CD14-positive monocyte (primary cell): ENCODE data around the gene PAWR. TPM values are rescaled to one million over a fixed set of nuclear protein-coding genes. Genes with fewer than 3 reads are reported as not detected.

ENCODE experiments used
- DNase-seq, 3 donors: peaks; one replicate each; pipeline ENCODE4 v3.0.0-alpha.2; 2011 to 2022
- H2AFZ ChIP-seq: 2 replicates; pipeline ENCODE4 v1.6.0; 2012; ENCODE audit warnings: mild to moderate bottlenecking, low read depth, low read length, inconsistent platforms; ENCODE audit not compliant: insufficient read depth, poor library complexity, severe bottlenecking
- H3K27ac ChIP-seq, 2 donors: 1 replicate in 1 of 2; 2 replicates in 1 of 2; pipeline ENCODE4 v1.5.1; 2012 to 2013; ENCODE audit warnings: low read length in 2 of 2, control low read depth in 1 of 2, inconsistent platforms in 1 of 2, low read depth in 1 of 2, mild to moderate bottlenecking in 1 of 2
- H3K27me3 ChIP-seq, 2 donors: one replicate each; pipeline versions ENCODE4 v1.6.0 to v1.6.1; 2011 to 2013; ENCODE audit warnings: low read length in 2 of 2; ENCODE audit not compliant: control insufficient read depth in 2 of 2, insufficient read depth in 2 of 2
- H3K36me3 ChIP-seq, 2 donors: replicated peaks in 1 of 2; 1 replicate in 1 of 2; 2 replicates in 1 of 2; pipeline versions ENCODE4 v1.5.1 to v1.6.1; 2012 to 2013; ENCODE audit warnings: low read length in 2 of 2, control low read depth in 1 of 2, inconsistent platforms in 1 of 2, mild to moderate bottlenecking in 1 of 2; ENCODE audit not compliant: insufficient read depth in 2 of 2, control insufficient read depth in 1 of 2
- H3K4me1 ChIP-seq, 2 donors: 1 replicate in 1 of 2; 2 replicates in 1 of 2; pipeline versions ENCODE4 v1.5.1 to v1.6.1; 2012 to 2013; ENCODE audit warnings: low read length in 2 of 2, control low read depth in 1 of 2, inconsistent platforms in 1 of 2, mild to moderate bottlenecking in 1 of 2, moderate library complexity in 1 of 2; ENCODE audit not compliant: insufficient read depth in 2 of 2, control insufficient read depth in 1 of 2
- H3K4me2 ChIP-seq: replicated peaks from 2 replicates; pipeline ENCODE3; 2012; ENCODE audit warnings: low read length, moderate library complexity, mild to moderate bottlenecking; ENCODE audit not compliant: poor library complexity, severe bottlenecking; ENCODE audit errors: extremely low read depth
- H3K4me3 ChIP-seq, 3 experiments: fragments of 200-600 bp in 1 of 3; sonication (generic) in 1 of 3; replicated peaks in 1 of 3; 1 replicate in 2 of 3; 2 replicates in 1 of 3; pipeline ENCODE4 v1.5.1; 2011 to 2013; ENCODE audit warnings: low read length in 3 of 3, mild to moderate bottlenecking in 3 of 3, control low read depth in 2 of 3, low read depth in 2 of 3, inconsistent platforms in 1 of 3, moderate library complexity in 1 of 3
- H3K79me2 ChIP-seq: 2 replicates; pipeline ENCODE4 v1.6.0; 2012; ENCODE audit warnings: mild to moderate bottlenecking, control low read depth, inconsistent platforms, low read length, moderate library complexity; ENCODE audit not compliant: insufficient read depth
- H3K9ac ChIP-seq: 2 replicates; pipeline ENCODE4 v1.6.0; 2017; ENCODE audit warnings: low read length, mild to moderate bottlenecking; ENCODE audit not compliant: insufficient read depth, poor library complexity, severe bottlenecking
- H3K9me3 ChIP-seq, 2 donors: replicated peaks in 1 of 2; 1 replicate in 1 of 2; 2 replicates in 1 of 2; pipeline versions ENCODE4 v1.5.1 to v1.6.1; 2012 to 2013; ENCODE audit warnings: low read length in 2 of 2, control low read depth in 1 of 2; ENCODE audit not compliant: control insufficient read depth in 1 of 2, insufficient read depth in 1 of 2
- H4K20me1 ChIP-seq: 2 replicates; pipeline ENCODE4 v1.6.0; 2012; ENCODE audit warnings: mild to moderate bottlenecking, low read length, control low read depth, moderate library complexity; ENCODE audit not compliant: insufficient read depth
- H3K27ac Mint-ChIP-seq, 7 donors: one replicate each; pipeline ENCODE4 v1.8.0; 2020; ENCODE audit warnings: mild to moderate bottlenecking in 7 of 7, mixed read lengths in 7 of 7, moderate library complexity in 6 of 7, inconsistent platforms in 2 of 7
- H3K27me3 Mint-ChIP-seq, 3 donors: one replicate each; pipeline ENCODE4 v1.8.0; 2021 to 2022; ENCODE audit warnings: low read depth in 3 of 3, mild to moderate bottlenecking in 3 of 3, mixed read lengths in 3 of 3, moderate library complexity in 3 of 3, inconsistent platforms in 1 of 3
- H3K36me3 Mint-ChIP-seq, 2 donors: one replicate each; pipeline ENCODE4 v1.8.0; 2020; ENCODE audit warnings: mixed read lengths in 2 of 2, inconsistent platforms in 1 of 2, mild to moderate bottlenecking in 1 of 2
- H3K4me1 Mint-ChIP-seq: one replicate; pipeline ENCODE4 v1.8.0; 2020; ENCODE audit warnings: mild to moderate bottlenecking, mixed read lengths
- H3K4me3 Mint-ChIP-seq, 2 donors: one replicate each; pipeline ENCODE4 v1.8.0; 2020; ENCODE audit warnings: mild to moderate bottlenecking in 2 of 2, mixed read lengths in 2 of 2, moderate library complexity in 1 of 2
- H3K9me3 Mint-ChIP-seq, 7 donors: one replicate each; pipeline ENCODE4 v1.8.0; 2020 to 2022; ENCODE audit warnings: mixed read lengths in 7 of 7, mild to moderate bottlenecking in 6 of 7, moderate library complexity in 6 of 7, inconsistent platforms in 2 of 7
- WGBS: methylation state at CpG from one replicate; pipeline ENCODE4 v1.1.5; 2013; ENCODE audit warnings: missing lambda C conversion rate; ENCODE audit not compliant: insufficient coverage; 5-methylcytosine and 5-hydroxymethylcytosine counted together
- intact Hi-C, 2 donors: fragments of 100-400 bp; cut with micrococcal nuclease; formaldehyde crosslinking; loops; one replicate each; pipeline versions ENCODE4 v1.15.0 to v1.15.1; 2023
- polyA plus RNA-seq, 3 donors: library from polyadenylated mRNA; depleted of rRNA in 1 of 3; unstranded in 2 of 3; stranded (reverse) in 1 of 3; fragments of 300-500 nt in 2 of 3; fragments of >200 nt in 1 of 3; fragmentation: Illumina TruSeq in 2 of 3; gene quantifications; 1 replicate in 2 of 3; 2 replicates in 1 of 3; pipeline ENCODE4 v1.2.3, GENCODE V29; 2012 to 2021
- TF ChIP-seq, protein P1 (sequence below): fragments of 200-600 bp; IDR thresholded peaks from one replicate; pipeline ENCODE4 v1.8.0; 2022; ENCODE audit warnings: antibody characterized with exemption, mild to moderate bottlenecking

PAWR gene
- polyA plus RNA-seq, 3 donors = 0.03 TPM; not detected in 1

DNA sequence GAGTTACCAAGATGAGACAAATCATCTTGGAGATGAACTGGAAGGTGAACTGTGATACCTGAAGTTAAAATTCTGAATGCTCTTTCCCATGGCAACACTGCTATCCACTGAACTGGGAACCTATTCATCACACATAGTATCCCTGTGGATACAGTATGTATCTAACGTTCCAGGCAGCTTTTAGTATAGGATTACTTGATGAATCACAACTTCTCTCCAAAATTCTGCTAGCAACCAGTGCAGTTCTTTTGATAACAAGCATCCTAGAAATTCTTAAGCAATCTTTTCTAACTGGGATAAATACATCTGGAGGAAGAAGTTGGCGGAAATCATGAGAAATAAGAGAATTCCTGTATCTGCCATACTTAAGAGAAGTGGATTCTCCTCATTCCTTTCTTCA is 66.4 kb downstream of the PAWR start:
- Histone ChIP-seq H4K20me1 (no peaks in the 10 kb centered on the region), H3K4me2 (no peak overlapping the region), H3K27ac (no peak overlapping the region), H3K4me3 (no peak overlapping the region), H3K79me2 (no peaks in the 10 kb centered on the region), H3K4me1 (no peaks in the 10 kb centered on the region), H3K9ac (no peak overlapping the region), H3K36me3 (no peaks in the 10 kb centered on the region), H2AFZ (no peak overlapping the region), H3K27me3 (no peaks in the 10 kb centered on the region), H3K9me3 (peaks cover 0 to 7% of the 10 kb centered on the region in 2 donors)
- peaks cover 0 to 2% (median 0%) of the 10 kb centered on the region in 3 donors for H3K27me3 Mint-ChIP-seq
- H3K4me3 Mint-ChIP-seq = no peak overlapping the region
- TF ChIP-seq, protein P1, sequence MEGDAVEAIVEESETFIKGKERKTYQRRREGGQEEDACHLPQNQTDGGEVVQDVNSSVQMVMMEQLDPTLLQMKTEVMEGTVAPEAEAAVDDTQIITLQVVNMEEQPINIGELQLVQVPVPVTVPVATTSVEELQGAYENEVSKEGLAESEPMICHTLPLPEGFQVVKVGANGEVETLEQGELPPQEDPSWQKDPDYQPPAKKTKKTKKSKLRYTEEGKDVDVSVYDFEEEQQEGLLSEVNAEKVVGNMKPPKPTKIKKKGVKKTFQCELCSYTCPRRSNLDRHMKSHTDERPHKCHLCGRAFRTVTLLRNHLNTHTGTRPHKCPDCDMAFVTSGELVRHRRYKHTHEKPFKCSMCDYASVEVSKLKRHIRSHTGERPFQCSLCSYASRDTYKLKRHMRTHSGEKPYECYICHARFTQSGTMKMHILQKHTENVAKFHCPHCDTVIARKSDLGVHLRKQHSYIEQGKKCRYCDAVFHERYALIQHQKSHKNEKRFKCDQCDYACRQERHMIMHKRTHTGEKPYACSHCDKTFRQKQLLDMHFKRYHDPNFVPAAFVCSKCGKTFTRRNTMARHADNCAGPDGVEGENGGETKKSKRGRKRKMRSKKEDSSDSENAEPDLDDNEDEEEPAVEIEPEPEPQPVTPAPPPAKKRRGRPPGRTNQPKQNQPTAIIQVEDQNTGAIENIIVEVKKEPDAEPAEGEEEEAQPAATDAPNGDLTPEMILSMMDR = no peak
- peaks cover 4 to 11% (median 8%) of the 10 kb centered on the region in 7 donors for H3K9me3 Mint-ChIP-seq
- H3K4me1 Mint-ChIP-seq = peaks cover 2% of the 10 kb centered on the region
- H3K27ac Mint-ChIP-seq = no peak overlapping the region
- DNase-seq = no peak
- WGBS = no CpG with 5 or more reads among the region's 2 CpGs
- intact Hi-C loops = no loop called here
- no peaks in the 10 kb centered on the region for H3K36me3 Mint-ChIP-seq

DNA sequence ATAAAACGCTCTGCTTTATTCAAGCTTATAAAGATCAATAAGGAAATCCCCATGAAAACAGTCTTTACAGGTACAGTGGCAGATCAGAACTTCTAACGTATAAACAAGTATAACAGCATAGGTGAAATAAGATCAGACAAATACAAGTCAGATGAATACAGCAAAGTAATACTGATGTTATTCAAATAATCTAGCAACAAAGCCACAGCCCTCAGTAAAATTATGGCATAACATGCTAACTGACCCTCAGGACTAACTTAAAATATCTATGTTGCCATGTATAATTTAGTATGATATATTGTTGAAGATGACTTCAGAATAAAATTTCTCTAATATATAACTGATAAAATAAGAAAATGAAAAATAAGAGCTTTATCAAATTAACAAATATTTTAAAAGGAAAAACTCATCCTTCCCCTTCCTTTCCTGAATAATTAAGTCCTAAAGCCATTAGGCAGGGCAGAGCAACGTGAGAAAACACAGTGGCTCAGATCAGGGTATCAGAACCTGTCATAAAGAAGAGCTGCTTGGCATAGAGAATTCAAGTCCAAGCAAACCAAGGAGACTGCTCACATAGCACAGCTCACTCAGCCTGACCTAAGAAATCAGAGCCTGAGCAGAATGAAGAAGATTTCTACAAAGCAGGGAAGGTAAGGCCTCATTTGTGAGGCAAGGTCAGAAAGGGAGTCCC is 70.7 kb downstream of the PAWR start:
- Mint-ChIP-seq H3K27ac (no peak overlapping the region), H3K4me1 (no peaks in the 10 kb centered on the region), H3K9me3 (peaks cover 0 to 1% (median 0%) of the 10 kb centered on the region in 7 donors), H3K36me3 (no peaks in the 10 kb centered on the region), H3K27me3 (no peaks in the 10 kb centered on the region), H3K4me3 (no peak overlapping the region)
- Histone ChIP-seq H3K27me3 (no peaks in the 10 kb centered on the region), H3K79me2 (no peaks in the 10 kb centered on the region), H4K20me1 (no peaks in the 10 kb centered on the region), H3K4me3 (no peak overlapping the region), H2AFZ (no peak overlapping the region), H3K36me3 (no peaks in the 10 kb centered on the region), H3K4me1 (no peaks in the 10 kb centered on the region), H3K9me3 (no peaks in the 10 kb centered on the region), H3K4me2 (no peak overlapping the region), H3K27ac (no peak overlapping the region), H3K9ac (no peak overlapping the region)
- DNase-seq = no peak
- TF ChIP-seq, protein P1 = no peak
- intact Hi-C loops = no loop called here
- 75% methylated on average over 1 of the region's 3 CpGs for WGBS
